GM23338 (cell line): ENCODE measurements around the gene CMIP. TPM values are rescaled to one million over a fixed set of nuclear protein-coding genes. Genes with fewer than 3 reads are reported as not detected.

Experiments
- CREB1 ChIP-seq: fragments of 250-450 bp; sonication (Bioruptor Pico); IDR thresholded peaks from 2 replicates; pipeline ENCODE4 v1.5.0; 2020; ENCODE audit warnings: low read depth, mild to moderate bottlenecking, moderate library complexity
- EZH2 ChIP-seq: fragments of 200-600 bp; sonication (generic); IDR thresholded peaks from one replicate; pipeline ENCODE4 v1.8.0; 2017; ENCODE audit warnings: antibody characterized with exemption, mild to moderate bottlenecking, low read depth; ENCODE audit not compliant: unreplicated experiment
- EZH2phosphoT487 ChIP-seq: fragments of 200-600 bp; sonication (generic); IDR thresholded peaks from one replicate; pipeline ENCODE4 v1.8.1; 2018; ENCODE audit warnings: antibody characterized with exemption; ENCODE audit not compliant: unreplicated experiment
- JUNB ChIP-seq: IDR thresholded peaks from one replicate; pipeline ENCODE4 v1.6.1; 2016; ENCODE audit warnings: antibody characterized with exemption; ENCODE audit not compliant: unreplicated experiment
- NANOG ChIP-seq: IDR thresholded peaks from 2 replicates; pipeline ENCODE4 v1.6.1; 2016; ENCODE audit warnings: antibody characterized with exemption, borderline replicate concordance
- POLR2AphosphoS5 ChIP-seq: IDR thresholded peaks from 2 replicates; pipeline ENCODE4 v1.6.1; 2016; ENCODE audit warnings: antibody characterized with exemption, low read depth
- REST ChIP-seq: IDR thresholded peaks from one replicate; pipeline ENCODE4 v1.6.1; 2018; ENCODE audit warnings: antibody characterized with exemption; ENCODE audit not compliant: unreplicated experiment
- STAT1 ChIP-seq: IDR thresholded peaks from one replicate; pipeline ENCODE4 v1.6.1; 2016; ENCODE audit warnings: antibody characterized with exemption; ENCODE audit not compliant: unreplicated experiment
- ZNF114 ChIP-seq: fragments of 250-450 bp; sonication (Bioruptor Pico); IDR thresholded peaks from 2 replicates; pipeline ENCODE4 v1.5.0; 2020; ENCODE audit warnings: mild to moderate bottlenecking, moderate library complexity
- ZNF331 ChIP-seq: fragments of 250-450 bp; sonication (Bioruptor Pico); IDR thresholded peaks from 2 replicates; pipeline ENCODE4 v1.5.0; 2020; ENCODE audit warnings: low read depth, mild to moderate bottlenecking, moderate library complexity
- polyA plus RNA-seq: library from polyadenylated mRNA; unstranded; fragments of >200 nt; fragmentation: Nextera tagmentation; extraction: Ambion mirVana; gene quantifications from 2 replicates; pipeline ENCODE4 v1.2.1, GENCODE V29; 2016
- total RNA-seq: library from RNA; depleted of rRNA; stranded (reverse); fragments of >200 nt; shearing (Covaris generic); gene quantifications from 2 replicates; pipeline ENCODE4 v1.2.3, GENCODE V29; 2014
- TF ChIP-seq, protein P1 (sequence below): fragments of 250-450 bp; sonication (Bioruptor Pico); IDR thresholded peaks from 2 replicates; pipeline ENCODE4 v1.5.0; 2020; ENCODE audit warnings: mild to moderate bottlenecking, moderate library complexity
- TF ChIP-seq, protein P2 (sequence below), 2 experiments: fragments of 200-600 bp in 1 of 2; sonication (generic) in 1 of 2; conservative IDR thresholded peaks; 2 replicates each; pipeline versions ENCODE4 v1.5.1 to v1.6.1; 2016 to 2017; ENCODE audit warnings: antibody characterized with exemption in 2 of 2, low read depth in 2 of 2, mild to moderate bottlenecking in 2 of 2, moderate library complexity in 1 of 2

CMIP gene
- total and polyA plus RNA-seq, 2 experiments from 2014 or later, result 9.5 to 62.3 TPM

GRCh38 chr16:81556715-81557284, 112.2 kb downstream of the CMIP start (continued):
- TF ChIP-seq, protein P1, sequence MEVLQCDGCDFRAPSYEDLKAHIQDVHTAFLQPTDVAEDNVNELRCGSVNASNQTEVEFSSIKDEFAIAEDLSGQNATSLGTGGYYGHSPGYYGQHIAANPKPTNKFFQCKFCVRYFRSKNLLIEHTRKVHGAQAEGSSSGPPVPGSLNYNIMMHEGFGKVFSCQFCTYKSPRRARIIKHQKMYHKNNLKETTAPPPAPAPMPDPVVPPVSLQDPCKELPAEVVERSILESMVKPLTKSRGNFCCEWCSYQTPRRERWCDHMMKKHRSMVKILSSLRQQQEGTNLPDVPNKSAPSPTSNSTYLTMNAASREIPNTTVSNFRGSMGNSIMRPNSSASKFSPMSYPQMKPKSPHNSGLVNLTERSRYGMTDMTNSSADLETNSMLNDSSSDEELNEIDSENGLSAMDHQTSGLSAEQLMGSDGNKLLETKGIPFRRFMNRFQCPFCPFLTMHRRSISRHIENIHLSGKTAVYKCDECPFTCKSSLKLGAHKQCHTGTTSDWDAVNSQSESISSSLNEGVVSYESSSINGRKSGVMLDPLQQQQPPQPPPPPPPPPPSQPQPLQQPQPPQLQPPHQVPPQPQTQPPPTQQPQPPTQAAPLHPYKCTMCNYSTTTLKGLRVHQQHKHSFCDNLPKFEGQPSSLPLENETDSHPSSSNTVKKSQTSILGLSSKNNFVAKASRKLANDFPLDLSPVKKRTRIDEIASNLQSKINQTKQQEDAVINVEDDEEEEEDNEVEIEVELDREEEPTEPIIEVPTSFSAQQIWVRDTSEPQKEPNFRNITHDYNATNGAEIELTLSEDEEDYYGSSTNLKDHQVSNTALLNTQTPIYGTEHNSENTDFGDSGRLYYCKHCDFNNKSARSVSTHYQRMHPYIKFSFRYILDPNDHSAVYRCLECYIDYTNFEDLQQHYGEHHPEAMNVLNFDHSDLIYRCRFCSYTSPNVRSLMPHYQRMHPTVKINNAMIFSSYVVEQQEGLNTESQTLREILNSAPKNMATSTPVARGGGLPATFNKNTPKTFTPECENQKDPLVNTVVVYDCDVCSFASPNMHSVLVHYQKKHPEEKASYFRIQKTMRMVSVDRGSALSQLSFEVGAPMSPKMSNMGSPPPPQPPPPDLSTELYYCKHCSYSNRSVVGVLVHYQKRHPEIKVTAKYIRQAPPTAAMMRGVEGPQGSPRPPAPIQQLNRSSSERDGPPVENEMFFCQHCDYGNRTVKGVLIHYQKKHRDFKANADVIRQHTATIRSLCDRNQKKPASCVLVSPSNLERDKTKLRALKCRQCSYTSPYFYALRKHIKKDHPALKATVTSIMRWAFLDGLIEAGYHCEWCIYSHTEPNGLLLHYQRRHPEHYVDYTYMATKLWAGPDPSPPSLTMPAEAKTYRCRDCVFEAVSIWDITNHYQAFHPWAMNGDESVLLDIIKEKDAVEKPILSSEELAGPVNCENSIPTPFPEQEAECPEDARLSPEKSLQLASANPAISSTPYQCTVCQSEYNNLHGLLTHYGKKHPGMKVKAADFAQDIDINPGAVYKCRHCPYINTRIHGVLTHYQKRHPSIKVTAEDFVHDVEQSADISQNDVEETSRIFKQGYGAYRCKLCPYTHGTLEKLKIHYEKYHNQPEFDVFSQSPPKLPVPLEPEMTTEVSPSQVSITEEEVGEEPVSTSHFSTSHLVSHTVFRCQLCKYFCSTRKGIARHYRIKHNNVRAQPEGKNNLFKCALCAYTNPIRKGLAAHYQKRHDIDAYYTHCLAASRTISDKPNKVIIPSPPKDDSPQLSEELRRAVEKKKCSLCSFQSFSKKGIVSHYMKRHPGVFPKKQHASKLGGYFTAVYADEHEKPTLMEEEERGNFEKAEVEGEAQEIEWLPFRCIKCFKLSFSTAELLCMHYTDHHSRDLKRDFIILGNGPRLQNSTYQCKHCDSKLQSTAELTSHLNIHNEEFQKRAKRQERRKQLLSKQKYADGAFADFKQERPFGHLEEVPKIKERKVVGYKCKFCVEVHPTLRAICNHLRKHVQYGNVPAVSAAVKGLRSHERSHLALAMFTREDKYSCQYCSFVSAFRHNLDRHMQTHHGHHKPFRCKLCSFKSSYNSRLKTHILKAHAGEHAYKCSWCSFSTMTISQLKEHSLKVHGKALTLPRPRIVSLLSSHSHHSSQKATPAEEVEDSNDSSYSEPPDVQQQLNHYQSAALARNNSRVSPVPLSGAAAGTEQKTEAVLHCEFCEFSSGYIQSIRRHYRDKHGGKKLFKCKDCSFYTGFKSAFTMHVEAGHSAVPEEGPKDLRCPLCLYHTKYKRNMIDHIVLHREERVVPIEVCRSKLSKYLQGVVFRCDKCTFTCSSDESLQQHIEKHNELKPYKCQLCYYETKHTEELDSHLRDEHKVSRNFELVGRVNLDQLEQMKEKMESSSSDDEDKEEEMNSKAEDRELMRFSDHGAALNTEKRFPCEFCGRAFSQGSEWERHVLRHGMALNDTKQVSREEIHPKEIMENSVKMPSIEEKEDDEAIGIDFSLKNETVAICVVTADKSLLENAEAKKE, result no peak
- TF ChIP-seq POLR2AphosphoS5 (no peak), ZNF331 (CRISPR knock-in tag) (no peak), EZH2phosphoT487 (no peak), EZH2 (no peak), STAT1 (no peak), CREB1 (no peak), REST (no peak), JUNB (no peak), ZNF114 (CRISPR knock-in tag) (no peak), NANOG (no peak)
- TF ChIP-seq, protein P2, sequence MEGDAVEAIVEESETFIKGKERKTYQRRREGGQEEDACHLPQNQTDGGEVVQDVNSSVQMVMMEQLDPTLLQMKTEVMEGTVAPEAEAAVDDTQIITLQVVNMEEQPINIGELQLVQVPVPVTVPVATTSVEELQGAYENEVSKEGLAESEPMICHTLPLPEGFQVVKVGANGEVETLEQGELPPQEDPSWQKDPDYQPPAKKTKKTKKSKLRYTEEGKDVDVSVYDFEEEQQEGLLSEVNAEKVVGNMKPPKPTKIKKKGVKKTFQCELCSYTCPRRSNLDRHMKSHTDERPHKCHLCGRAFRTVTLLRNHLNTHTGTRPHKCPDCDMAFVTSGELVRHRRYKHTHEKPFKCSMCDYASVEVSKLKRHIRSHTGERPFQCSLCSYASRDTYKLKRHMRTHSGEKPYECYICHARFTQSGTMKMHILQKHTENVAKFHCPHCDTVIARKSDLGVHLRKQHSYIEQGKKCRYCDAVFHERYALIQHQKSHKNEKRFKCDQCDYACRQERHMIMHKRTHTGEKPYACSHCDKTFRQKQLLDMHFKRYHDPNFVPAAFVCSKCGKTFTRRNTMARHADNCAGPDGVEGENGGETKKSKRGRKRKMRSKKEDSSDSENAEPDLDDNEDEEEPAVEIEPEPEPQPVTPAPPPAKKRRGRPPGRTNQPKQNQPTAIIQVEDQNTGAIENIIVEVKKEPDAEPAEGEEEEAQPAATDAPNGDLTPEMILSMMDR (conservative IDR thresholded peaks at IDR 0.05; ENCODE audit: low read depth in 2 of 2), result no peak
